ENCODE measurements around the gene TRAP1.

TRAP1 gene

DNA sequence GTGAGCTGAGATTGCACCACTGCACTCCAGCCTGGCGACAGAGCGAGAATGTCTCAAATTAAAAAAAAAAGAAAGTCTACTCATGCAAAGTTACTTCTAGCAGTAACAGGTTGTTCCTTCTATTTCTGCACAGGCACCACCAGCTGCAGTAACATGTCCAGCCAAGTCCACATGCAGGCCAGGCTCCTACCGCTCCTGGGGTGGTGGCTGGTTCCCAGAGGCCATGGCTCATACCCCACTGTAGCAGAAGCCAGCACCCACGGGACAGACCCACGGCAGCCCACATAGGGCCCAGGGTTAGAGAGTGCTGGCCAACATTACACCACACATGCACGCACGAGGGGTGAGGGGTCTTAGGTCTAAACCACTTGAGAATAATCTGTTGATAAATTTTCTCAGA lies 26.7 kb upstream of the TRAP1 start:
- H3K27me3 ChIP-seq = no peaks in the 10 kb centered on the region
- no peaks in the 10 kb centered on the region for H3K9me3 ChIP-seq
- peaks cover 100% of the 10 kb centered on the region for H3K36me3 ChIP-seq
- no peak overlapping the region for H3K4me3 ChIP-seq (ENCODE audit: low read depth in 1 of 2, low read length in 1 of 2)
- H3K4me1 ChIP-seq (ENCODE audit: control insufficient read depth in 1 of 2, insufficient read depth in 1 of 2, low read depth in 1 of 2, low read length in 1 of 2) = peaks cover 7 to 8% of the 10 kb centered on the region in 2 experiments
- H3K27ac ChIP-seq = no peak overlapping the region
- TF ChIP-seq, protein P1, sequence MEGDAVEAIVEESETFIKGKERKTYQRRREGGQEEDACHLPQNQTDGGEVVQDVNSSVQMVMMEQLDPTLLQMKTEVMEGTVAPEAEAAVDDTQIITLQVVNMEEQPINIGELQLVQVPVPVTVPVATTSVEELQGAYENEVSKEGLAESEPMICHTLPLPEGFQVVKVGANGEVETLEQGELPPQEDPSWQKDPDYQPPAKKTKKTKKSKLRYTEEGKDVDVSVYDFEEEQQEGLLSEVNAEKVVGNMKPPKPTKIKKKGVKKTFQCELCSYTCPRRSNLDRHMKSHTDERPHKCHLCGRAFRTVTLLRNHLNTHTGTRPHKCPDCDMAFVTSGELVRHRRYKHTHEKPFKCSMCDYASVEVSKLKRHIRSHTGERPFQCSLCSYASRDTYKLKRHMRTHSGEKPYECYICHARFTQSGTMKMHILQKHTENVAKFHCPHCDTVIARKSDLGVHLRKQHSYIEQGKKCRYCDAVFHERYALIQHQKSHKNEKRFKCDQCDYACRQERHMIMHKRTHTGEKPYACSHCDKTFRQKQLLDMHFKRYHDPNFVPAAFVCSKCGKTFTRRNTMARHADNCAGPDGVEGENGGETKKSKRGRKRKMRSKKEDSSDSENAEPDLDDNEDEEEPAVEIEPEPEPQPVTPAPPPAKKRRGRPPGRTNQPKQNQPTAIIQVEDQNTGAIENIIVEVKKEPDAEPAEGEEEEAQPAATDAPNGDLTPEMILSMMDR (IDR thresholded peaks at IDR 0.05) = no peak

DNA sequence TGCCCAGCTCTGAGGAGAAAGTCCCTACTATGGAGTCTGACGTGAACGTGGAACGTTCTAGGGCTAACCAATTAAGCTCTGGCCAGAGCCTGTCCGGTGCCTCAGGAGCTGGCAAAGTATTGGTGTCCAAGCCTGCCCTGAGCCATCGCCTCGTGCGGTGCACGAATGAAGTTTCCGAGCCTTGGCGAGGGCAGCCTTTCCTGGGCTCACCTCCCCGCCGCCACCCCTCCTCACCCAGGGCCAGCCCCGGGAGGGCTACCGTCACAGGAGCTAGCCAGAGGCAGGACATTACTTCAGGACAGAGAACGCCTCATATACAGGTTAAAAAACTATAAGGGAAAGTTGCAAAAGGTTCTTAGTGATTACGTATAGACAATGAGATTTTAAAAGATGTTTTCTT lies 23.6 kb upstream of the TRAP1 start:
- TF ChIP-seq, protein P1 (IDR thresholded peaks at IDR 0.05) = no peak
- H3K4me1 ChIP-seq (ENCODE audit: control insufficient read depth in 1 of 2, insufficient read depth in 1 of 2, low read depth in 1 of 2, low read length in 1 of 2) = peaks cover 7 to 8% of the 10 kb centered on the region in 2 experiments
- no peak overlapping the region for H3K4me3 ChIP-seq (ENCODE audit: low read depth in 1 of 2, low read length in 1 of 2)
- H3K27me3 ChIP-seq = no peaks in the 10 kb centered on the region
- peaks cover 100% of the 10 kb centered on the region for H3K36me3 ChIP-seq
- H3K27ac ChIP-seq = no peak overlapping the region
- no peaks in the 10 kb centered on the region for H3K9me3 ChIP-seq

DNA sequence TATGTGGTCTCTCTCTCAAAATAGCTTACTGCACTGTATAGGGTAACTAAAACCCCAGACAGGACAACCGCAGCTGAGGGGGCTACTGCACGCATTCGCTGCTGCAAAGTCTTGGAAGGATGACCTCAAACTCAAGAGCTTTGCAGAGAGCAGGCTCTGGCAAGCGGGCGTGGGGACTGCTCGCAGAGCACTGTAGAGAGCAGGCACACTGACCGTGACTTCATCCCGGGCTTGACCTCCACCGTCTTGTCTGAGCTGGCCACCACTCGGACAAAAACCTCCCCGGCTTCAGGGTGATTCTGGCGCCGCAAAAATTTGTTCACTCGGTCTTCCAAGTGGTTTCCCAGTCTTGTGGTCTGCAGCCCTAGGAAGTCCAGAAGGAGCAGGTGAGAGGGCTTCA lies 22.9 kb upstream of the TRAP1 start:
- TF ChIP-seq, protein P1 (IDR thresholded peaks at IDR 0.05) = no peak
- Histone ChIP-seq H3K4me1 (ENCODE audit: control insufficient read depth in 1 of 2, insufficient read depth in 1 of 2, low read depth in 1 of 2, low read length in 1 of 2) (peaks cover 7 to 8% of the 10 kb centered on the region in 2 experiments), H3K4me3 (ENCODE audit: low read depth in 1 of 2, low read length in 1 of 2) (no peak overlapping the region), H3K27me3 (no peaks in the 10 kb centered on the region), H3K27ac (no peak overlapping the region), H3K9me3 (no peaks in the 10 kb centered on the region), H3K36me3 (peaks cover 100% of the 10 kb centered on the region)

DNA sequence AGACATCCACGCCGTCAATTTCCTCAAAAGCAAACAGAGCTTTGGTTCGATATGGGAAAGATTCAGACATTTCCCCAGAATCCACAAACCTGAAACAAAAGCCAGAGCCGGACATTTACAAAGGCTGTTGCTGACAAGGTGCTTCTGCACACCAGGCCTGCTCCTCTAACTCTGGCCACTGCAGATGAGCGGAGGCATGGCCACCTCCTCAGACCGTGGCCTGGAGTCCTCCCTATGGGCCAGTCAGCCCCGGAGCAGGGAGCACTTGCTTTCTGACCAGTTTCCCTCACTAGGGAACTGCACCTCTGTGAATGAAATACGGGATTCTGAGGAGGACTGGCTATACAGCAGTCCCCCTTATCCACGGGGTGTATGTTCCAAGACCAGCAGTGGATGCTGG lies 22.3 kb upstream of the TRAP1 start:
- Histone ChIP-seq H3K4me3 (ENCODE audit: low read depth in 1 of 2, low read length in 1 of 2) (no peak overlapping the region), H3K4me1 (ENCODE audit: control insufficient read depth in 1 of 2, insufficient read depth in 1 of 2, low read depth in 1 of 2, low read length in 1 of 2) (peaks cover 7 to 8% of the 10 kb centered on the region in 2 experiments), H3K9me3 (no peaks in the 10 kb centered on the region), H3K27ac (no peak overlapping the region), H3K36me3 (peaks cover 100% of the 10 kb centered on the region), H3K27me3 (no peaks in the 10 kb centered on the region)
- TF ChIP-seq, protein P1 (IDR thresholded peaks at IDR 0.05) = no peak

DNA sequence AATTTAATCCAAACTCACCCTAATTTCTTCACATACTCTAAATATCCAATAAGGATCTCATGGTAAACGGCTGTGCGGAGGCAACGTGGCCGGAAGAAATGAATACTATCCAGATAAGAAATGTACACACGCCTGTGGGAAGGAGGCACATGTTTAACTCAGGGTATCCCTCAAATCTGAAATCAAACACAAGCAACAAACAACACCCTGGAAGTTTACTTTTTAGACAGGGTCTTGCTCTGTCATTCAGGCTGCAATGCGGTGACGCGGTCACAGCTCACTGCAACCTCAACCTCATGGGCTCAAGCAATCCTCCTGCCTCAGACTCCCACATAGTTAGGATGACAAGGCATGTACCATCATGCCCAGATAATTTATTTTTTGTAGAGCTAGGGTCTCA lies 21.2 kb upstream of the TRAP1 start:
- peaks cover 7 to 8% of the 10 kb centered on the region in 2 experiments for H3K4me1 ChIP-seq (ENCODE audit: control insufficient read depth in 1 of 2, insufficient read depth in 1 of 2, low read depth in 1 of 2, low read length in 1 of 2)
- H3K27ac ChIP-seq = no peak overlapping the region
- peaks cover 100% of the 10 kb centered on the region for H3K36me3 ChIP-seq
- H3K4me3 ChIP-seq (ENCODE audit: low read depth in 1 of 2, low read length in 1 of 2) = no peak overlapping the region
- H3K27me3 ChIP-seq = no peaks in the 10 kb centered on the region
- TF ChIP-seq, protein P1 (IDR thresholded peaks at IDR 0.05) = no peak
- no peaks in the 10 kb centered on the region for H3K9me3 ChIP-seq

DNA sequence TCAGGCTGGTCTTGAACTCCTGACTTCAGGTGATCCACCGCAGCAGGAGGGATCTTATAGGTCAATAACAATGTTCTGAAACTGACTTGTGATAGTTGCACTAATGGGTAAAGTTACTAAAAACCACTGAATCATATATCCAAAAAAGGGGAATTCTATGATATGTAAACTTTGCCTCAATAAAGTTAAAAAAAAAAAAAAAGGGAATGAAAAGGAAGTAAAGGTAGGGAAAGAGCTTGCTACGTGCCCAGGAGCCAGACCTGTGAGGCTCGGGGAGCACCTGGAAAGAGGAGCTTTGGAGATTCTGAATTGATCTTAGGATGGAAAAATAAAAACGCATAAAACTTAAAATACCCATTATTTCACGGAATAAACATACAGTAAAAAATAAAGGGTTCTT lies 20.8 kb upstream of the TRAP1 start:
- Histone ChIP-seq H3K9me3 (no peaks in the 10 kb centered on the region), H3K4me3 (ENCODE audit: low read depth in 1 of 2, low read length in 1 of 2) (no peak overlapping the region), H3K27me3 (no peaks in the 10 kb centered on the region), H3K4me1 (ENCODE audit: control insufficient read depth in 1 of 2, insufficient read depth in 1 of 2, low read depth in 1 of 2, low read length in 1 of 2) (peaks cover 3 to 4% of the 10 kb centered on the region in 2 experiments), H3K27ac (no peak overlapping the region), H3K36me3 (peaks cover 100% of the 10 kb centered on the region)
- TF ChIP-seq, protein P1 (IDR thresholded peaks at IDR 0.05) = no peak

All from neutrophil (primary cell).